22Rv1 (cell line): ENCODE measurements around the gene ABHD17C.

Experiments used
- H3K27ac ChIP-seq: fragments of 450-650 bp; 2 replicates; pipeline ENCODE4 v1.5.1; 2017
- ZFX ChIP-seq: fragments of 450-650 bp; IDR thresholded peaks from 2 replicates; pipeline ENCODE4 v1.6.1; 2017; ENCODE audit warnings: antibody characterized with exemption, borderline replicate concordance
- TF ChIP-seq, protein P1 (sequence below): fragments of 450-650 bp; IDR thresholded peaks from 2 replicates; pipeline ENCODE4 v1.5.1; 2017; ENCODE audit warnings: mild to moderate bottlenecking

ABHD17C gene

DNA sequence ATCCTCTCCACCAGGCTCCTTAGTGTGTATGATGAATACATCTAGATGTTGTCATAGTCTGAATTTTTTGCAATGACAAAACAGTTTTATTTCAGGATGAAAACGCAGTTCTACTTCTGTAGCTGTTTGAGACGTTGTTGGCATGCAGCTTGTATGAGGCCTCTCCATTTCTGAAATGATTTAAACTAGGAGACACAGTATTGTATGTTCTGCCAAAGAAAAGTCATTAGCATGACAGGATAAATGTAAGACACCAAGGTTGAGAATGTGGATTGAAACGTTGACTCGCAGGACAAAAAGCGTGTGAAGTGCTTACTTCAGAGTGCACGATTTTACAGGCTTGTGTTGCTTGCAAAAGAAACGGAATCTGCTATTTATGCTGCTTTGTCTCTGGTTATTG is 35.3 kb downstream of the ABHD17C start:
- TF ChIP-seq, protein P1, sequence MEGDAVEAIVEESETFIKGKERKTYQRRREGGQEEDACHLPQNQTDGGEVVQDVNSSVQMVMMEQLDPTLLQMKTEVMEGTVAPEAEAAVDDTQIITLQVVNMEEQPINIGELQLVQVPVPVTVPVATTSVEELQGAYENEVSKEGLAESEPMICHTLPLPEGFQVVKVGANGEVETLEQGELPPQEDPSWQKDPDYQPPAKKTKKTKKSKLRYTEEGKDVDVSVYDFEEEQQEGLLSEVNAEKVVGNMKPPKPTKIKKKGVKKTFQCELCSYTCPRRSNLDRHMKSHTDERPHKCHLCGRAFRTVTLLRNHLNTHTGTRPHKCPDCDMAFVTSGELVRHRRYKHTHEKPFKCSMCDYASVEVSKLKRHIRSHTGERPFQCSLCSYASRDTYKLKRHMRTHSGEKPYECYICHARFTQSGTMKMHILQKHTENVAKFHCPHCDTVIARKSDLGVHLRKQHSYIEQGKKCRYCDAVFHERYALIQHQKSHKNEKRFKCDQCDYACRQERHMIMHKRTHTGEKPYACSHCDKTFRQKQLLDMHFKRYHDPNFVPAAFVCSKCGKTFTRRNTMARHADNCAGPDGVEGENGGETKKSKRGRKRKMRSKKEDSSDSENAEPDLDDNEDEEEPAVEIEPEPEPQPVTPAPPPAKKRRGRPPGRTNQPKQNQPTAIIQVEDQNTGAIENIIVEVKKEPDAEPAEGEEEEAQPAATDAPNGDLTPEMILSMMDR: no peak
- TF ChIP-seq ZFX: no peak
- H3K27ac ChIP-seq: no peak overlapping the region

DNA sequence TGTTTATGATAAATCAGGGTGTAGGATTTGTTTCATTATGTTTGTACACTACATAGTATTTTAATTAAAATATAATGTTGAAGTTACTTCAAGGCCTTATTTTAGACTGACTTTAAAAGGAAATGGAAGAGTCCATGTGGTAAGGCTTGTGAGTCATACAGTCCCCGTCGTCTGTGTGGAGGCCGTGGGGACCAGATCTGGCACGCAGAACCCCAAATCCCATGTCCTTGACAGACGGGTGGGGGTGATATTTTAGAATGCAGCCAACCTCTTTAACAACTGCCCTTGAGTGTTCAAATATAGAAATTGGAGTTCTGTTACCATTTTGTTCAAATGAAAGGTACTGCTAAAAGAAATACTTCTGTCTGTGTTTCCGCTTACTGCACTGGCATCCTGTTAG is 35.8 kb downstream of the ABHD17C start:
- H3K27ac ChIP-seq: no peak overlapping the region
- TF ChIP-seq, protein P1: no peak
- no peak for TF ChIP-seq ZFX

DNA sequence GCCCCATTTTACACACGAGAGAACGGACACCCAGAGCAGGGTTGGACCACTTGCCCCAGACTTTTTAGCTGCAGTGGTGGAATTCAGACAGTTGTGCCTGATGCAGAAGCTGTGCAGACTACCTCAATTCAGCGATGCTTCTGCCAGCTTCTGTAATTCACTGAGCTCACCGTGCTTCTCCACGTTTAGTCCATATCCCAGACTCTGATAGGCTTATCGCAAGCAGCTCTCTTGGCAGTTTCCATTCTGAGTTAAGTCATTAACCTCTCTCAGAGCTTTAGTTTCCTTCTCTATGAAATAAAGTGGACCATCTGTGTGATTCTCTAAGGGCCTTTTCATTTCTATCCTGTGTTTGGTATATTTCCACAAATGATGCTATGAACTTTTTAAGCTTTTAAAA is 37.1 kb downstream of the ABHD17C start:
- no peak overlapping the region for H3K27ac ChIP-seq
- TF ChIP-seq ZFX: no peak

DNA sequence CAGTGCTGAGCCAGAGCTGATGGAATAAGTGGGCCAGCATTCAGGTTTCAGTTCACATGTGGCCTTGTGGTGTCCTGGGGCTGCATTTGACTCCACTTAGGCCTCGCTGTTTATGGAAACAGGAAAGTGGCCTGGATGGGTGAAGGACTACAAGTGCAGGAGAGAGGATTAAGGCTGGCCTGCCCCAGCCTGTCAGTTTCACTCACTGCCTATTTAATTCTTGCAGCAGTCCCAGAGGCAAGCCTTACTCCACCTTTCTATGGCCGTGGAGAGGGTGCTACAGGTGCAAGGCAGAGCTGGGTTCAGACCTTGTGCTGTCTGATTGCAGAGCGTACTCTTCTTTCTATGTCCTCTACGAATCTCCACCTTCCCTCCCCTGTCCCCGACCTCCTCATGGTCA is 37.7 kb downstream of the ABHD17C start:
- H3K27ac ChIP-seq: no peak overlapping the region
- TF ChIP-seq, protein P1: no peak
- no peak for TF ChIP-seq ZFX

GRCh38 chr15:80733460-80733859 is 38.4 kb downstream of the ABHD17C start:
- H3K27ac ChIP-seq: no peak overlapping the region
- no peak for TF ChIP-seq ZFX
- TF ChIP-seq, protein P1: no peak

DNA sequence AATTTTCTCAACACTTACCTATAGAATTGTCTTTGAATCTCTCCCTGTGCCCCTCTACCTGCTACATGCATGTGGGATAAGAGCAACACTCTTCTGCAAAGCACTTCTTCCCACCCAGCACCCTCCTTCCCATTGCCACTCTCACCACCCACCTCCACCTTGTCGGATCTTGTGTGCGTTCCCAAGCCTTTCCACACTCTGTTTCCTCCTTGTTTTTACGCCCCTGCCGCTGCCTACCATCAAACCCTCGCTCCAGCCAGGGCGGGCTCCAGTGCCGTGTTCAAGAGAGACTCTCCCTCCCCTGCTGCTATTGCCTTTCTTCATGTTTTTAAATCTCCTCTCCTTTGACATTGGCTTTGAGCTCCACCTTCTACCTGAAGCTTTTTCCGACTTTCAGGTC is 40.2 kb downstream of the ABHD17C start:
- no peak for TF ChIP-seq ZFX
- TF ChIP-seq, protein P1: no peak

DNA sequence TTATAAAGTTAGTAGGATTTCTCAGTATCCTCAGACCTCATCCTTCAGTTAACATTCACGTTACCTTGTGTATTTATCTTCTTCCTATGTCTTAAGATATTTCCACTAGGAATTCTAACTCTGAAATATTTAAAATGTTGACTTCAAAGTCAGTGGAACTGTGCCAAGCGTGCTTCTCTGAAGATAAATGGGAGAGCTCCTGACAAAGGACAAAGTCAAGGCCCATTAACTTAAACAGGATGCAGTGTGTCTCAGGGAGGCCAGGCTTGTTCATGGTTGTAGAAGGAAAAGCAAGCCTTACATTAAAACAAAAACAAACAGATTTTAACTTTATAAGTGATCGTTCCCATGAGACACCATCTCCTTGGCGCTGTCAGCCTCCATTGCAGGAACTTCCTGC is 41.5 kb downstream of the ABHD17C start:
- H3K27ac ChIP-seq: no peak overlapping the region
- TF ChIP-seq ZFX: no peak
- TF ChIP-seq, protein P1: no peak

More for the DNA sequence above, 40.2 kb downstream of the ABHD17C start:
- no peak overlapping the region for H3K27ac ChIP-seq

DNA sequence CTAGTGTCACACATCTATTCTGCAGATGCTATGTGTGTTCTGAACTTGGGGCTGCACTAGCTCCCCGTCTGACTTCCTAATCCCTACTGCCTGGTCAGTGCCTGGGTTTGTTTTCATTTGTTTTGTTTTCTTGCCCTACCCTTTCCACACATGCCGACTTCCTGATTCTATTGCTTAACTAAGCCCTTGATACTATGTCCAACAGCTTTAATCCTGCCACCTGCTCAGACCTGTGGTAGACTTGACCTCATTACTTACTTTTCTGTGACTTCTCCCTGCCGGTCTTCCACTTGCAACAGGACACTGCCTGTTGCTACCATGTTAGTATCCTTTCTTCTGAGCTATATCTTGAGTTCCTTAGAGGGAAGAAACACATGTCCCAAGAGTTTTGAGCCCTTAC is 44.8 kb downstream of the ABHD17C start:
- TF ChIP-seq, protein P1: no peak
- TF ChIP-seq ZFX: no peak
- no peak overlapping the region for H3K27ac ChIP-seq
